Endothelial cell of umbilical vein (primary cell): ENCODE results near the gene MYO18A. TPM values are rescaled to one million over a fixed set of nuclear protein-coding genes. Genes with fewer than 3 reads are reported as not detected.

Source experiments
- BruUV-seq: library from RNA; stranded (reverse); fragments of 400-500 nt; replicated peaks from 2 replicates; lab custom pipeline; 2021; lab: Mats Ljungman, UMichigan
- CTCF ChIA-PET: fragments of 300-600, 350-600 bp; sonication (Branson Sonifier 250); formaldehyde crosslinking; loops from one replicate; lab custom pipeline; 2021; ENCODE audit warnings: antibody characterized with exemption, inconsistent platforms; lab: Charles Lee
- POLR2A ChIA-PET: fragments of 300-600, 350-600 bp; sonication (Branson Sonifier 250); formaldehyde crosslinking; loops from one replicate; lab custom pipeline; 2021; ENCODE audit warnings: antibody characterized with exemption, inconsistent platforms; lab: Charles Lee
- DNase-seq: peaks from one replicate; pipeline ENCODE4 v3.0.0-alpha.2; 2011; ENCODE audit warnings: low read depth, low spot score
- FAIRE-seq: peaks from 2 replicates; lab custom pipeline; 2011; peaks lifted over from hg19 to GRCh38; lab: Jason Lieb, UNC
- H2AFZ ChIP-seq: 2 replicates; pipeline ENCODE4 v1.6.0; 2012; ENCODE audit warnings: low read depth, low read length, control low read depth, inconsistent platforms
- H3K27ac ChIP-seq: 2 replicates; pipeline ENCODE4 v1.5.1; 2011; ENCODE audit warnings: low read depth, mild to moderate bottlenecking, control low read depth, low read length, moderate library complexity; ENCODE audit not compliant: insufficient read depth
- H3K27me3 ChIP-seq, 2 experiments: 2 replicates each; pipeline versions ENCODE4 v1.6.0 to v1.6.1; 2011; ENCODE audit warnings: low read length in 2 of 2, mixed read lengths in 1 of 2; ENCODE audit not compliant: control insufficient read depth in 2 of 2, insufficient read depth in 2 of 2
- H3K36me3 ChIP-seq, 2 experiments: 2 replicates in 1 of 2; 3 replicates in 1 of 2; pipeline ENCODE4 v1.5.1; 2011; ENCODE audit warnings: low read length in 2 of 2, mild to moderate bottlenecking in 1 of 2, moderate library complexity in 1 of 2; ENCODE audit not compliant: control insufficient read depth in 2 of 2, insufficient read depth in 2 of 2; ENCODE audit errors: extremely low read depth in 1 of 2
- H3K4me1 ChIP-seq: 3 replicates; pipeline ENCODE4 v1.5.1; 2011; ENCODE audit warnings: mild to moderate bottlenecking, low read length; ENCODE audit not compliant: control insufficient read depth, insufficient read depth; ENCODE audit errors: extremely low read depth
- H3K4me2 ChIP-seq: 2 replicates; pipeline ENCODE4 v1.6.1; 2011; ENCODE audit warnings: low read length, control low read depth, mixed read lengths; ENCODE audit not compliant: insufficient read depth
- H3K4me3 ChIP-seq, 3 experiments: fragments of 200-600 bp in 1 of 3; sonication (generic), shearing (Covaris generic) in 1 of 3; replicated peaks in 1 of 3; 2 replicates each; pipeline ENCODE4 v1.5.1; 2011 to 2016; ENCODE audit warnings: control low read depth in 3 of 3, low read length in 3 of 3, mild to moderate bottlenecking in 2 of 3, inconsistent platforms in 1 of 3, low read depth in 1 of 3, moderate library complexity in 1 of 3; ENCODE audit not compliant: insufficient read depth in 1 of 3
- H3K79me2 ChIP-seq: 2 replicates; pipeline ENCODE4 v1.6.0; 2012; ENCODE audit warnings: low read length, inconsistent platforms; ENCODE audit not compliant: control insufficient read depth, insufficient read depth
- H3K9ac ChIP-seq: replicated peaks from 2 replicates; pipeline ENCODE3; 2011; ENCODE audit warnings: low read length, control low read depth; ENCODE audit not compliant: insufficient read depth; ENCODE audit errors: extremely low read depth
- H3K9me1 ChIP-seq: replicated peaks from 3 replicates; pipeline ENCODE4 v1.6.0; 2011; ENCODE audit warnings: mild to moderate bottlenecking, low read length; ENCODE audit not compliant: control insufficient read depth, insufficient read depth; ENCODE audit errors: extremely low read depth
- H3K9me3 ChIP-seq: replicated peaks from 2 replicates; pipeline ENCODE4 v1.5.1; 2012; ENCODE audit warnings: low read length, inconsistent platforms; ENCODE audit not compliant: control insufficient read depth, insufficient read depth
- H4K20me1 ChIP-seq: replicated peaks from 2 replicates; pipeline ENCODE3; 2011; ENCODE audit warnings: mild to moderate bottlenecking, low read length; ENCODE audit not compliant: control insufficient read depth, insufficient read depth; ENCODE audit errors: extremely low read depth
- EZH2 ChIP-seq: IDR thresholded peaks from 2 replicates; pipeline ENCODE4 v1.6.1; 2012; ENCODE audit warnings: borderline replicate concordance, low read depth, mild to moderate bottlenecking, moderate library complexity, low read length, inconsistent platforms; ENCODE audit not compliant: severe bottlenecking
- FOS ChIP-seq: IDR thresholded peaks from 2 replicates; pipeline ENCODE4 v1.6.1; 2011; ENCODE audit warnings: mild to moderate bottlenecking, low read length, moderate library complexity, borderline replicate concordance; ENCODE audit not compliant: insufficient read depth
- GATA2 ChIP-seq: IDR thresholded peaks from 2 replicates; pipeline ENCODE4 v1.7.0; 2011; ENCODE audit warnings: low read depth, mild to moderate bottlenecking, moderate library complexity, mixed read lengths, low read length; ENCODE audit not compliant: insufficient read length, insufficient read depth
- JUN ChIP-seq: IDR thresholded peaks from 2 replicates; pipeline ENCODE4 v1.6.1; 2011; ENCODE audit warnings: borderline replicate concordance, low read depth; ENCODE audit not compliant: insufficient read length, insufficient read depth
- MYC ChIP-seq: IDR thresholded peaks from one replicate; pipeline ENCODE4 v1.6.1; 2011; ENCODE audit warnings: mild to moderate bottlenecking, low read depth, low read length
- POLR2A ChIP-seq: IDR thresholded peaks from 2 replicates; pipeline ENCODE4 v1.6.1; 2012; ENCODE audit warnings: low read depth, mild to moderate bottlenecking, control low read depth, low read length
- POLR2AphosphoS5 ChIP-seq: IDR thresholded peaks from 2 replicates; pipeline ENCODE4 v1.6.1; 2012; ENCODE audit warnings: low read depth, mild to moderate bottlenecking, control low read depth, low read length, moderate library complexity; ENCODE audit not compliant: insufficient read depth
- dilution Hi-C: fragments of 300-500 bp; cut with MboI; formaldehyde crosslinking; loops from one replicate; pipeline ENCODE4 v1.15.0; 2019; ENCODE audit warnings: low sequenced_read_pairs; ENCODE audit not compliant: extremely low pct_ligation_motif_present
- intact Hi-C: fragments of 100-400 bp; cut with micrococcal nuclease; formaldehyde crosslinking; loops from one replicate; pipeline ENCODE4 v1.10.0; 2022
- polyA plus RNA-seq, 4 experiments: library from polyadenylated mRNA; depleted of rRNA in 3 of 4; stranded (reverse) in 3 of 4; unstranded in 1 of 4; fragments of >200 nt; gene quantifications; 2 replicates each; pipeline versions ENCODE4 v1.2.1 to v1.2.3, GENCODE V29; 2011 to 2012; ENCODE audit warnings: missing spikeins in 1 of 4
- total RNA-seq: library from RNA; stranded (reverse); gene quantifications from 2 replicates; pipeline ENCODE4 v1.2.3, GENCODE V29; 2021
- TF ChIP-seq, protein P1 (sequence below), 2 donors: IDR thresholded peaks; 1 replicate in 1 of 2; 2 replicates in 1 of 2; pipeline ENCODE4 v1.5.1; 2011; ENCODE audit warnings: low read length in 2 of 2, mild to moderate bottlenecking in 2 of 2, moderate library complexity in 2 of 2, control low read depth in 1 of 2, inconsistent platforms in 1 of 2, low read depth in 1 of 2; ENCODE audit not compliant: insufficient read depth in 1 of 2; ENCODE audit errors: extremely low read depth in 1 of 2
- TF ChIP-seq, protein P2 (sequence below): IDR thresholded peaks from 2 replicates; pipeline ENCODE4 v1.6.1; 2011; ENCODE audit not compliant: insufficient read depth, insufficient read length

Gene MYO18A
- total and polyA plus RNA-seq, 2 donors (not counting 3 experiments of a cell fraction or from before 2014, with no cell fraction given): 3.9 to 28.3 TPM

DNA sequence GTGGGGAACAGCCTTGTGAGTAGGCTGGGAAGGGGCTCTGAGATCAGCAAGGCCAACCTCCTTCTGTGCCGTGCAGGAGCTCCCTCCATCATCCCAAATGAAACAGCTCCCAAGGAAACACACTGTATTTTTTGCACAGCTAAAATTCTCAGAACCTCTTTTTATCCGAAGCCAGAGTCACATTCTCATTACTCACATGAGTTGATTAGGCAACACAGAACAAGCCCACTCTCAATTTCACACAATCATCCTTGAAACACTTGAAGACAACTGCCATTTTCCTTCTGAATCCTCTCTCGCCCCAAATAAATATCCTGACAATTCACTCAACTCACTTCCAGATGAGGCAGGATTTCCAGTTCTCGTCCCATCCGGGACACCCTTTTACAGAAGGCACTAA lies 66.1 kb downstream of the MYO18A start:
- H3K9me1 ChIP-seq: no peaks in the 10 kb centered on the region
- ChIA-PET POLR2A (interaction anchor here (0.6 kb wide), 1 partner anchor 258 kb away, joined by 4 read pairs; no protein-coding TSS in a partner anchor), CTCF (interaction anchor here (1.6 to 15.8 kb wide), 5 partner anchors 10 to 387 kb away, joined by 9 to 1079 read pairs (median 38); partner anchors contain the start of gene TLCD1)
- DNase-seq: no peak
- no peaks in the 10 kb centered on the region for H3K79me2 ChIP-seq
- H3K36me3 ChIP-seq: peaks cover 0 to 8% of the 10 kb centered on the region in 2 experiments
- no peak overlapping the region for H3K9ac ChIP-seq
- TF ChIP-seq MYC (no peak), JUN (no peak)
- no peaks in the 10 kb centered on the region for H3K4me1 ChIP-seq
- H3K27me3 ChIP-seq: no peaks in the 10 kb centered on the region
- no peak overlapping the region for H3K27ac ChIP-seq
- no peak for FAIRE-seq
- intact Hi-C loops (no loop called here), dilution Hi-C loops (no loop called here)
- no peak overlapping the region for H3K4me3 ChIP-seq
- no peaks in the 10 kb centered on the region for H4K20me1 ChIP-seq
- no peak overlapping the region for H2AFZ ChIP-seq
- H3K9me3 ChIP-seq: no peaks in the 10 kb centered on the region
- no TSS peak for BruUV-seq
- H3K4me2 ChIP-seq: no peak overlapping the region

DNA sequence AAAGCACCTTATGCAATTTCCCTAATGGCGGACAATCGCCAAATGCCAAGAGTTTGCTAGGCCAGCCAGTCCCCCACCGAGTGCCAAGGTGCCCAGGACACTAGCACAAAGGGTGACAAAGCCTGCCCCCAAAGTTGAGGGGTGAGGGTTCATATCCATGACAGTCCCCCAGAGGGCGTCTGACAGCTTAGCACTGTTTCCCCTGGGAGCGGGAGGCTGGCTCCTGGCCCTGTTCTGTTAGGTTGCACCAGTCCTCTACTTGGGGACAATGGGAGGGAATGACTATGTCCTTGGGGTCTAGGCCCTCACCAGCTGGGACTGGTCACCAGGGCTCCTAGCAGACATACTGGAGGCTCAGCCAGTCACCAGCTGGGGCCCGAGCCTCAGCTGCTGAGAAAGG lies 66.9 kb downstream of the MYO18A start:
- Histone ChIP-seq H3K9me3 (no peaks in the 10 kb centered on the region), H3K36me3 (peaks cover 0 to 6% of the 10 kb centered on the region in 2 experiments), H3K4me3 (no peak overlapping the region), H3K9ac (no peak overlapping the region), H3K79me2 (no peaks in the 10 kb centered on the region), H3K27ac (no peak overlapping the region), H3K27me3 (no peaks in the 10 kb centered on the region), H4K20me1 (no peaks in the 10 kb centered on the region), H3K9me1 (no peaks in the 10 kb centered on the region), H2AFZ (no peak overlapping the region), H3K4me2 (no peak overlapping the region), H3K4me1 (no peaks in the 10 kb centered on the region)
- FAIRE-seq: no peak
- dilution Hi-C loops: no loop called here
- BruUV-seq: no TSS peak
- intact Hi-C loops: no loop called here
- no peak for DNase-seq
- ChIA-PET POLR2A (no interaction called here), CTCF (interaction anchor here (1.6 to 15.8 kb wide), 5 partner anchors 11 to 386 kb away, joined by 9 to 1079 read pairs (median 38); partner anchors contain the start of gene TLCD1)
- TF ChIP-seq MYC (no peak), POLR2AphosphoS5 (no peak), JUN (no peak), GATA2 (no peak), POLR2A (no peak), FOS (no peak), EZH2 (no peak)
- TF ChIP-seq, protein P1, sequence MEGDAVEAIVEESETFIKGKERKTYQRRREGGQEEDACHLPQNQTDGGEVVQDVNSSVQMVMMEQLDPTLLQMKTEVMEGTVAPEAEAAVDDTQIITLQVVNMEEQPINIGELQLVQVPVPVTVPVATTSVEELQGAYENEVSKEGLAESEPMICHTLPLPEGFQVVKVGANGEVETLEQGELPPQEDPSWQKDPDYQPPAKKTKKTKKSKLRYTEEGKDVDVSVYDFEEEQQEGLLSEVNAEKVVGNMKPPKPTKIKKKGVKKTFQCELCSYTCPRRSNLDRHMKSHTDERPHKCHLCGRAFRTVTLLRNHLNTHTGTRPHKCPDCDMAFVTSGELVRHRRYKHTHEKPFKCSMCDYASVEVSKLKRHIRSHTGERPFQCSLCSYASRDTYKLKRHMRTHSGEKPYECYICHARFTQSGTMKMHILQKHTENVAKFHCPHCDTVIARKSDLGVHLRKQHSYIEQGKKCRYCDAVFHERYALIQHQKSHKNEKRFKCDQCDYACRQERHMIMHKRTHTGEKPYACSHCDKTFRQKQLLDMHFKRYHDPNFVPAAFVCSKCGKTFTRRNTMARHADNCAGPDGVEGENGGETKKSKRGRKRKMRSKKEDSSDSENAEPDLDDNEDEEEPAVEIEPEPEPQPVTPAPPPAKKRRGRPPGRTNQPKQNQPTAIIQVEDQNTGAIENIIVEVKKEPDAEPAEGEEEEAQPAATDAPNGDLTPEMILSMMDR (IDR thresholded peaks at IDR 0.05; ENCODE audit: extremely low read depth in 1 of 2, insufficient read depth in 1 of 2, low read depth in 1 of 2, low read length in 2 of 2): no peak
- TF ChIP-seq, protein P2, sequence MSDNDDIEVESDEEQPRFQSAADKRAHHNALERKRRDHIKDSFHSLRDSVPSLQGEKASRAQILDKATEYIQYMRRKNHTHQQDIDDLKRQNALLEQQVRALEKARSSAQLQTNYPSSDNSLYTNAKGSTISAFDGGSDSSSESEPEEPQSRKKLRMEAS: no peak
